B cell (primary cell): ENCODE data around the gene STARD3NL. TPM values are rescaled to one million over a fixed set of nuclear protein-coding genes. Genes with fewer than 3 reads are reported as not detected.
A peak's percentile ranks its signal among the peaks of the same experiment; 100 is the strongest.

Experiments used
- ATAC-seq: fragments of 200-7000 bp; cut with Tn5 transposase; one replicate; pipeline ENCODE4 v1.10.0; 2021; ENCODE audit warnings: low read depth, mild to moderate bottlenecking, moderate number of reproducible peaks, moderate library complexity
- CTCF ChIA-PET: fragments of 350-600 bp; sonication (Branson Sonifier 250); formaldehyde crosslinking; loops from one replicate; lab custom pipeline; 2021; ENCODE audit warnings: antibody characterized with exemption, inconsistent platforms; lab: Charles Lee
- POLR2A ChIA-PET: fragments of 350-600 bp; sonication (Branson Sonifier 250); formaldehyde crosslinking; loops from one replicate; lab custom pipeline; 2021; ENCODE audit warnings: antibody characterized with exemption; lab: Charles Lee
- DNase-seq: peaks from one replicate; pipeline ENCODE4 v3.0.0; 2013
- H2AFZ ChIP-seq: 2 replicates; pipeline ENCODE4 v1.6.1; 2012; ENCODE audit warnings: mild to moderate bottlenecking, low read depth, low read length; ENCODE audit not compliant: insufficient read depth, poor library complexity, severe bottlenecking
- H3K27ac ChIP-seq, 2 donors: 1 replicate in 1 of 2; 2 replicates in 1 of 2; pipeline ENCODE4 v1.5.1; 2012 to 2013; ENCODE audit warnings: low read length in 2 of 2, mild to moderate bottlenecking in 2 of 2, moderate library complexity in 1 of 2
- H3K27me3 ChIP-seq, 4 experiments: fragments of 200-600 bp in 1 of 4; sonication (generic) in 1 of 4; replicated peaks in 1 of 4; 1 replicate in 2 of 4; 2 replicates in 2 of 4; pipeline versions ENCODE4 v1.6.1 to v1.7.0; 2013 to 2016; ENCODE audit warnings: low read length in 3 of 4, mild to moderate bottlenecking in 2 of 4, mixed read lengths in 1 of 4, moderate library complexity in 1 of 4; ENCODE audit not compliant: insufficient read depth in 4 of 4, control insufficient read depth in 3 of 4; ENCODE audit errors: control extremely low read depth in 1 of 4
- H3K36me3 ChIP-seq, 2 experiments: replicated peaks in 1 of 2; 1 replicate in 1 of 2; 2 replicates in 1 of 2; pipeline versions ENCODE4 v1.6.1 to v1.7.1; 2013; ENCODE audit warnings: low read length in 1 of 2; ENCODE audit not compliant: insufficient read depth in 2 of 2, control insufficient read depth in 1 of 2; ENCODE audit errors: control extremely low read depth in 1 of 2, extremely low read depth in 1 of 2
- H3K4me1 ChIP-seq, 2 donors: fragments of 200-600 bp in 1 of 2; sonication (generic) in 1 of 2; 1 replicate in 1 of 2; 2 replicates in 1 of 2; pipeline versions ENCODE4 v1.5.1 to v1.6.1; 2013 to 2017; ENCODE audit warnings: low read length in 2 of 2; ENCODE audit not compliant: control insufficient read depth in 2 of 2, insufficient read depth in 2 of 2
- H3K4me2 ChIP-seq: replicated peaks from 2 replicates; pipeline ENCODE3; 2012; ENCODE audit warnings: mild to moderate bottlenecking, low read depth, low read length; ENCODE audit not compliant: poor library complexity, severe bottlenecking
- H3K4me3 ChIP-seq, 5 experiments: fragments of 200-600 bp in 1 of 5; sonication (generic) in 1 of 5; 1 replicate in 3 of 5; 2 replicates in 2 of 5; pipeline versions ENCODE4 v1.5.1 to v1.7.0; 2011 to 2016; ENCODE audit warnings: low read length in 4 of 5, mild to moderate bottlenecking in 4 of 5, low read depth in 2 of 5, control low read depth in 1 of 5, moderate library complexity in 1 of 5; ENCODE audit not compliant: insufficient read depth in 1 of 5; ENCODE audit errors: control extremely low read depth in 1 of 5, extremely low read depth in 1 of 5
- H3K79me2 ChIP-seq: fragments of 200-600 bp; sonication (generic); one replicate; pipeline ENCODE4 v1.6.0; 2016; ENCODE audit warnings: low read length; ENCODE audit not compliant: control insufficient read depth, insufficient read depth
- H3K9ac ChIP-seq: fragments of 200-600 bp; sonication (generic); 2 replicates; pipeline ENCODE4 v1.6.1; 2017; ENCODE audit warnings: mild to moderate bottlenecking, low read length, moderate library complexity
- H3K9me3 ChIP-seq, 3 donors: one replicate each; pipeline versions ENCODE4 v1.6.1 to v1.7.1; 2013; ENCODE audit warnings: low read length in 2 of 3; ENCODE audit not compliant: control insufficient read depth in 2 of 3, insufficient read depth in 1 of 3; ENCODE audit errors: control extremely low read depth in 1 of 3
- H4K20me1 ChIP-seq: 2 replicates; pipeline ENCODE4 v1.6.0; 2012; ENCODE audit warnings: mild to moderate bottlenecking, low read length; ENCODE audit not compliant: insufficient read depth, control insufficient read depth, poor library complexity, severe bottlenecking
- H3K27ac Mint-ChIP-seq: one replicate; pipeline ENCODE4 v1.8.0; 2021; ENCODE audit warnings: mixed read lengths
- H3K27me3 Mint-ChIP-seq: one replicate; pipeline ENCODE4 v1.8.0; 2021; ENCODE audit warnings: mixed read lengths
- H3K4me1 Mint-ChIP-seq: one replicate; pipeline ENCODE4 v1.8.0; 2021; ENCODE audit warnings: mixed read lengths
- H3K4me3 Mint-ChIP-seq: one replicate; pipeline ENCODE4 v1.8.0; 2021; ENCODE audit warnings: mixed read lengths
- H3K9me3 Mint-ChIP-seq: one replicate; pipeline ENCODE4 v1.8.0; 2022; ENCODE audit warnings: mixed read lengths; ENCODE audit not compliant: insufficient read depth
- CTCF ChIP-seq: fragments of 200-600 bp; IDR thresholded peaks from one replicate; pipeline ENCODE4 v1.8.0; 2022; ENCODE audit warnings: antibody characterized with exemption, mild to moderate bottlenecking
- EZH2 ChIP-seq: IDR thresholded peaks from 2 replicates; pipeline ENCODE4 v1.6.1; 2012; ENCODE audit warnings: borderline replicate concordance, low read depth, mild to moderate bottlenecking, moderate library complexity, low read length; ENCODE audit not compliant: insufficient read depth, poor library complexity, severe bottlenecking
- WGBS: methylation state at CpG from one replicate; pipeline ENCODE4 v1.1.5; 2013; ENCODE audit warnings: missing lambda C conversion rate; ENCODE audit not compliant: insufficient coverage; 5-methylcytosine and 5-hydroxymethylcytosine counted together
- intact Hi-C: fragments of 100-400 bp; cut with micrococcal nuclease; formaldehyde crosslinking; loops from one replicate; pipeline ENCODE4 v1.10.0; 2022
- polyA plus RNA-seq: library from polyadenylated mRNA; depleted of rRNA; stranded (reverse); fragments of >200 nt; gene quantifications from 2 replicates; pipeline ENCODE4 v1.2.3, GENCODE V29; 2012
- total RNA-seq, 2 donors: library from RNA; stranded (reverse); fragments of 120-200 nt in 1 of 2; gene quantifications; 1 replicate in 1 of 2; 2 replicates in 1 of 2; pipeline versions ENCODE4 v1.2.3 to v1.2.4, GENCODE V29; 2013 to 2022

The STARD3NL gene
- total and polyA plus RNA-seq, 2 donors (not counting 1 experiment from before 2014, with no cell fraction given): 13.4 to 24.5 TPM

GRCh38 chr7:38182450-38182849 is 4.4 kb downstream of the STARD3NL start:
- H3K27ac ChIP-seq: no peak overlapping the region
- intact Hi-C loops: loop anchor here (10.0 kb wide), 1 partner anchor 1442 kb away; the partner anchor contains the start of gene RALA
- Mint-ChIP-seq H3K27ac (no peak overlapping the region), H3K9me3 (no peaks in the 10 kb centered on the region), H3K4me3 (no peak overlapping the region), H3K27me3 (no peaks in the 10 kb centered on the region), H3K4me1 (peaks cover 58% of the 10 kb centered on the region)
- no peaks in the 10 kb centered on the region for H3K36me3 ChIP-seq
- no peak overlapping the region for H2AFZ ChIP-seq
- no peak overlapping the region for H3K4me2 ChIP-seq
- no peaks in the 10 kb centered on the region for H3K9me3 ChIP-seq
- POLR2A ChIA-PET: no interaction called here
- TF ChIP-seq EZH2 (no peak), CTCF (no peak)
- peaks cover 13% of the 10 kb centered on the region for H4K20me1 ChIP-seq
- peaks cover 40 to 43% of the 10 kb centered on the region in 2 donors for H3K4me1 ChIP-seq
- 100% methylated on average over 1 of the region's 1 CpG for WGBS
- DNase-seq: no peak
- H3K79me2 ChIP-seq: peaks cover 58% of the 10 kb centered on the region
- H3K27me3 ChIP-seq: no peaks in the 10 kb centered on the region
- no peak overlapping the region for H3K4me3 ChIP-seq
- CTCF ChIA-PET: interaction anchor here (3.2 kb wide), 1 partner anchor 33 kb away, joined by 13 read pairs; no protein-coding TSS in a partner anchor
- no peak overlapping the region for H3K9ac ChIP-seq
- no peak for ATAC-seq

GRCh38 chr7:38185395-38186307 is 7.6 kb downstream of the STARD3NL start:
- H3K4me1 Mint-ChIP-seq: peaks cover 59% of the 10 kb centered on the region
- DNase-seq: no peak
- Histone ChIP-seq H3K36me3 (no peaks in the 10 kb centered on the region), H3K4me2 (peak overlapping the region; percentile 9), H3K27ac (no peak overlapping the region), H2AFZ (no peak overlapping the region), H3K4me3 (no peak overlapping the region), H3K9ac (no peak overlapping the region), H3K9me3 (no peaks in the 10 kb centered on the region), H3K27me3 (no peaks in the 10 kb centered on the region), H4K20me1 (peaks cover 24% of the 10 kb centered on the region), H3K4me1 (peaks cover 41 to 53% of the 10 kb centered on the region in 2 donors), H3K79me2 (peaks cover 75% of the 10 kb centered on the region)
- intact Hi-C loops: loop anchor here (10.0 kb wide), 1 partner anchor 1439 kb away; the partner anchor contains the start of gene RALA
- ATAC-seq: no peak
- no peak overlapping the region for H3K4me3 Mint-ChIP-seq
- no peak overlapping the region for H3K27ac Mint-ChIP-seq
- CTCF ChIA-PET: interaction anchor here (0.7 to 1.2 kb wide), 2 partner anchors 37 to 38 kb away, joined by 3 to 4 read pairs; no protein-coding TSS in a partner anchor
- 50% methylated on average over 4 of the region's 6 CpGs for WGBS
- no peaks in the 10 kb centered on the region for H3K9me3 Mint-ChIP-seq
- POLR2A ChIA-PET: no interaction called here
- TF ChIP-seq EZH2 (no peak), CTCF (no peak)
- no peaks in the 10 kb centered on the region for H3K27me3 Mint-ChIP-seq
